GM23338 (cell line): ENCODE results near the gene KCNAB3. TPM values are rescaled to one million over a fixed set of nuclear protein-coding genes. Genes with fewer than 3 reads are reported as not detected.
"Not testable (repeated sequence)": the region's sequence is repeated elsewhere in the genome, so short reads cannot be mapped to it uniquely, and the experiment has no call there.

Experiments
- ATAC-seq: fragments of 200-7000 bp; cut with Tn5 transposase; 3 replicates; pipeline ENCODE4 v1.9.1; 2020
- DNase-seq: peaks from one replicate; pipeline ENCODE4 v3.0.0-alpha.2; 2015; ENCODE audit warnings: low spot score
- H2AFZ ChIP-seq: fragments of 200-600 bp; sonication (generic); 2 replicates; pipeline ENCODE4 v1.8.0; 2016; ENCODE audit warnings: antibody characterized with exemption, mild to moderate bottlenecking, moderate library complexity
- H3F3A ChIP-seq: fragments of 200-600 bp; sonication (generic); replicated peaks from 2 replicates; pipeline ENCODE4 v1.8.0; 2017; ENCODE audit warnings: antibody characterized with exemption, mixed run types, low read depth
- H3K27ac ChIP-seq: fragments of 200-600 bp; sonication (generic); 2 replicates; pipeline ENCODE4 v1.6.1; 2016; ENCODE audit warnings: low read depth
- H3K27me3 ChIP-seq: fragments of 200-600 bp; sonication (generic); 2 replicates; pipeline ENCODE4 v1.8.0; 2016; ENCODE audit warnings: mild to moderate bottlenecking, mixed run types, moderate library complexity; ENCODE audit not compliant: insufficient read depth
- H3K36me3 ChIP-seq: fragments of 200-600 bp; sonication (generic); 2 replicates; pipeline ENCODE4 v1.8.0; 2016; ENCODE audit warnings: mild to moderate bottlenecking; ENCODE audit not compliant: insufficient read depth
- H3K4me1 ChIP-seq: fragments of 200-600 bp; sonication (generic); 2 replicates; pipeline ENCODE4 v1.8.0; 2016; ENCODE audit warnings: mild to moderate bottlenecking, moderate library complexity; ENCODE audit not compliant: insufficient read depth
- H3K4me2 ChIP-seq: fragments of 200-600 bp; sonication (generic); 2 replicates; pipeline ENCODE4 v1.7.1; 2017; ENCODE audit warnings: mixed run types
- H3K4me3 ChIP-seq: fragments of 200-600 bp; sonication (generic); 2 replicates; pipeline ENCODE4 v1.6.1; 2016; ENCODE audit warnings: mixed run types
- H3K79me2 ChIP-seq: fragments of 200-600 bp; sonication (generic); replicated peaks from 2 replicates; pipeline ENCODE4 v1.8.0; 2017; ENCODE audit warnings: mild to moderate bottlenecking; ENCODE audit not compliant: insufficient read depth
- H3K9me2 ChIP-seq: fragments of 200-600 bp; sonication (generic); 2 replicates; pipeline ENCODE4 v1.8.0; 2017; ENCODE audit not compliant: insufficient read depth
- H4K20me1 ChIP-seq: fragments of 200-600 bp; sonication (generic); replicated peaks from 2 replicates; pipeline ENCODE4 v1.8.0; 2017; ENCODE audit warnings: mild to moderate bottlenecking; ENCODE audit not compliant: insufficient read depth
- H3K27ac Mint-ChIP-seq: 2 replicates; pipeline ENCODE4 v1.8.0; 2020; ENCODE audit warnings: inconsistent platforms, mild to moderate bottlenecking, moderate library complexity, mixed read lengths
- H3K27me3 Mint-ChIP-seq: 3 replicates; pipeline ENCODE4 v1.8.0; 2022; ENCODE audit warnings: low read depth, mild to moderate bottlenecking, moderate library complexity, mixed read lengths, inconsistent platforms; ENCODE audit not compliant: insufficient read depth, poor library complexity
- H3K36me3 Mint-ChIP-seq: 3 replicates; pipeline ENCODE4 v1.8.0; 2021; ENCODE audit warnings: low read depth, mild to moderate bottlenecking, inconsistent platforms, moderate library complexity, mixed read lengths
- H3K4me1 Mint-ChIP-seq: 3 replicates; pipeline ENCODE4 v1.8.0; 2020; ENCODE audit warnings: mild to moderate bottlenecking, inconsistent platforms, mixed read lengths
- H3K4me3 Mint-ChIP-seq: 3 replicates; pipeline ENCODE4 v1.8.0; 2021; ENCODE audit warnings: moderate library complexity, mild to moderate bottlenecking, inconsistent platforms, mixed read lengths
- H3K9me3 Mint-ChIP-seq: 3 replicates; pipeline ENCODE4 v1.8.0; 2020; ENCODE audit warnings: moderate library complexity, mild to moderate bottlenecking, inconsistent platforms, mixed read lengths
- CREB1 ChIP-seq: fragments of 250-450 bp; sonication (Bioruptor Pico); IDR thresholded peaks from 2 replicates; pipeline ENCODE4 v1.5.0; 2020; ENCODE audit warnings: low read depth, mild to moderate bottlenecking, moderate library complexity
- EZH2 ChIP-seq: fragments of 200-600 bp; sonication (generic); IDR thresholded peaks from one replicate; pipeline ENCODE4 v1.8.0; 2017; ENCODE audit warnings: antibody characterized with exemption, mild to moderate bottlenecking, low read depth; ENCODE audit not compliant: unreplicated experiment
- EZH2phosphoT487 ChIP-seq: fragments of 200-600 bp; sonication (generic); IDR thresholded peaks from one replicate; pipeline ENCODE4 v1.8.1; 2018; ENCODE audit warnings: antibody characterized with exemption; ENCODE audit not compliant: unreplicated experiment
- JUNB ChIP-seq: IDR thresholded peaks from one replicate; pipeline ENCODE4 v1.6.1; 2016; ENCODE audit warnings: antibody characterized with exemption; ENCODE audit not compliant: unreplicated experiment
- NANOG ChIP-seq: IDR thresholded peaks from 2 replicates; pipeline ENCODE4 v1.6.1; 2016; ENCODE audit warnings: antibody characterized with exemption, borderline replicate concordance
- POLR2AphosphoS5 ChIP-seq: IDR thresholded peaks from 2 replicates; pipeline ENCODE4 v1.6.1; 2016; ENCODE audit warnings: antibody characterized with exemption, low read depth
- STAT1 ChIP-seq: IDR thresholded peaks from one replicate; pipeline ENCODE4 v1.6.1; 2016; ENCODE audit warnings: antibody characterized with exemption; ENCODE audit not compliant: unreplicated experiment
- ZNF114 ChIP-seq: fragments of 250-450 bp; sonication (Bioruptor Pico); IDR thresholded peaks from 2 replicates; pipeline ENCODE4 v1.5.0; 2020; ENCODE audit warnings: mild to moderate bottlenecking, moderate library complexity
- ZNF331 ChIP-seq: fragments of 250-450 bp; sonication (Bioruptor Pico); IDR thresholded peaks from 2 replicates; pipeline ENCODE4 v1.5.0; 2020; ENCODE audit warnings: low read depth, mild to moderate bottlenecking, moderate library complexity
- polyA plus RNA-seq: library from polyadenylated mRNA; unstranded; fragments of >200 nt; fragmentation: Nextera tagmentation; extraction: Ambion mirVana; gene quantifications from 2 replicates; pipeline ENCODE4 v1.2.1, GENCODE V29; 2016
- total RNA-seq: library from RNA; depleted of rRNA; stranded (reverse); fragments of >200 nt; shearing (Covaris generic); gene quantifications from 2 replicates; pipeline ENCODE4 v1.2.3, GENCODE V29; 2014
- TF ChIP-seq, protein P1 (sequence below): IDR thresholded peaks from 2 replicates; pipeline ENCODE4 v1.6.1; 2016; ENCODE audit warnings: antibody characterized with exemption

Gene KCNAB3
- total and polyA plus RNA-seq, 2 experiments from 2014 or later: 0.45 to 1.0 TPM

DNA sequence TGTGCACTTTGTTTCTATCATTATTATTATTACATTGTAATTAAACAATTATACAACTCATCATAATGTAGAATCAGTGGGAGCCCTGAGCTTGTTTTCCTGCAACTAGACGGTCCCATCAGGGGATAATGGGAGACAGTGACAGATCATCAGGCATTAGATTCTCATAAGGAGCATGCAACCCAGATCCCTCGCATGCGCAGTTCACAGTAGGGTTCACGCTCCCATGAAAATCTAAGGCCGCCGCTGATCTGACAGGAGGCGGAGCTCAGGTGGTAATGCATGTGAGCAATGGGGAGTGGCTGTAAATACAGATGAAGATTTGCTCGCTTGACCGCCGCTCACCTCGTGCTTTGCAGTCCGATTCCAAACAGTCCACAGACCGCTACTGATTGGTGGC is 23.6 kb upstream of the KCNAB3 start:
- H3K27ac Mint-ChIP-seq: not testable (repeated sequence)

DNA sequence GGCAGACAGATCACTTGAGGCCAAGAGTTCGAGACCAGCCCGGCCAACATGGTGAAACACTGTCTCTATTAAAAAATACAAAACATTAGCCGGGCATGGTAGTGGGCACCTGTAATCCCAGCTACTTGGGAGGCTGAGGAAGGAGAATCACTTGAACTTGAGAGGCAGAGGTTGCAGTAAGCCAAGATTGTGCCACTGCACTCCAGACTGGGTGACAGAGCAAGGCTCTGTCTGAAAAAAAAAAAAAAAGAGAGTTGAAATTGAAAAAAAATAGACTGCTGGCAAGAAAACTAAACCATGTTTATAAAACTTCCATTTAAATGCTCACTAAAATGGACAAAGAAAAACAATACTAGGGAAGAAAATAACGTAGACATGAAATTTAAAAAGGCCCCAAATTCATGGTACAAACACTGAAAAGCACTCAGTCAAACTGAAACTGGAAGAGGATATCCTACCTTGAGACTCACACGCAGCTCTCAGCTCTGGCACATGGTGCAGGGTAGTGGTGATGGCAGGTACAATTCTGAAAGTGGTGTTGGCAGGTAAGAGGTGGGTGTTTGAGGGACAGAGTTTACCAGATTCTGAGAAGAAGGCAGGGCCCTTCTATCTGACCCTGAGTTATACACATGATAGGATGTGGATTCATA is 21.6 kb upstream of the KCNAB3 start:
- Mint-ChIP-seq H3K27me3 (peaks cover under 1% of the 10 kb centered on the region), H3K36me3 (peaks cover 32% of the 10 kb centered on the region), H3K4me1 (no peaks in the 10 kb centered on the region), H3K27ac (no peak overlapping the region), H3K9me3 (no peaks in the 10 kb centered on the region), H3K4me3 (no peak overlapping the region)
- H3K4me2 ChIP-seq: no peak overlapping the region
- H3K36me3 ChIP-seq: peaks cover 3% of the 10 kb centered on the region; the same call in 1 of the 2 replicates
- H2AFZ ChIP-seq: no peak overlapping the region
- no peak for DNase-seq
- H3K79me2 ChIP-seq: no peaks in the 10 kb centered on the region
- no peak overlapping the region for H3K27ac ChIP-seq
- H3K9me2 ChIP-seq: no peaks in the 10 kb centered on the region
- TF ChIP-seq POLR2AphosphoS5 (no peak), NANOG (no peak), ZNF114 (no peak), EZH2phosphoT487 (no peak), ZNF331 (CRISPR knock-in tag) (no peak), EZH2 (no peak), STAT1 (no peak), JUNB (no peak)
- TF ChIP-seq, protein P1, sequence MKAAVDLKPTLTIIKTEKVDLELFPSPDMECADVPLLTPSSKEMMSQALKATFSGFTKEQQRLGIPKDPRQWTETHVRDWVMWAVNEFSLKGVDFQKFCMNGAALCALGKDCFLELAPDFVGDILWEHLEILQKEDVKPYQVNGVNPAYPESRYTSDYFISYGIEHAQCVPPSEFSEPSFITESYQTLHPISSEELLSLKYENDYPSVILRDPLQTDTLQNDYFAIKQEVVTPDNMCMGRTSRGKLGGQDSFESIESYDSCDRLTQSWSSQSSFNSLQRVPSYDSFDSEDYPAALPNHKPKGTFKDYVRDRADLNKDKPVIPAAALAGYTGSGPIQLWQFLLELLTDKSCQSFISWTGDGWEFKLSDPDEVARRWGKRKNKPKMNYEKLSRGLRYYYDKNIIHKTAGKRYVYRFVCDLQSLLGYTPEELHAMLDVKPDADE: no peak
- no peaks in the 10 kb centered on the region for H3K4me1 ChIP-seq
- ATAC-seq: no peak
- H4K20me1 ChIP-seq: no peaks in the 10 kb centered on the region; the same call in 1 of the 2 replicates
- no peaks in the 10 kb centered on the region for H3K27me3 ChIP-seq
- no peaks in the 10 kb centered on the region for H3F3A ChIP-seq
- H3K4me3 ChIP-seq: no peak overlapping the region

More for the DNA sequence above, 23.6 kb upstream of the KCNAB3 start:
- not testable (repeated sequence) for H3K36me3 ChIP-seq, DNase-seq, H3K9me2 ChIP-seq, H4K20me1 ChIP-seq, H3F3A ChIP-seq, H3K79me2 ChIP-seq, H3K4me1 Mint-ChIP-seq, H3K4me1 ChIP-seq, H3K27ac ChIP-seq, H3K27me3 ChIP-seq, ATAC-seq, H3K9me3 Mint-ChIP-seq, H3K4me3 Mint-ChIP-seq, H3K4me2 ChIP-seq, H2AFZ ChIP-seq, H3K4me3 ChIP-seq, H3K27me3 Mint-ChIP-seq
- peaks cover 16% of the 10 kb centered on the region for H3K36me3 Mint-ChIP-seq

DNA sequence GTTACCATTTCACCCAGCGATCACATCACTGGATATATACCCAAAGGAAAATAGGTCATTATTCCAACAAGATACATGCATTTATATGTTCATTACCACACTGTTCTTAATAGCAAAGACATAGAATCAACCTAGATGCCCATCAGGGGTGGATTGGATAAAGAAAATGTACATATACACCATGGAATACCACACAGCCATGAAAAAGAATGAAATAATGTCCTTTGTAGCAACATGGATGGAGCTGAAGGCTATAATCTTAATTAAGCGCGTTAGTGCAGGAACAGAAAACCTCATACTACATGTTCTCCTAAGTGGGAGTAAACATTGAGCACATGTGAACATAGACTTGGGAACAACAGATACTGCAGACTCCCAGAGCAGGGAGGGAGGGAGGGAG is 20.9 kb upstream of the KCNAB3 start:
- no peak overlapping the region for H3K4me3 ChIP-seq
- H3K4me1 ChIP-seq: no peaks in the 10 kb centered on the region
- DNase-seq (no peak), ATAC-seq (no peak)
- no peaks in the 10 kb centered on the region for H3F3A ChIP-seq
- Mint-ChIP-seq H3K9me3 (no peaks in the 10 kb centered on the region), H3K27me3 (peaks cover 2% of the 10 kb centered on the region), H3K4me3 (no peak overlapping the region), H3K4me1 (no peaks in the 10 kb centered on the region), H3K36me3 (peaks cover 39% of the 10 kb centered on the region), H3K27ac (no peak overlapping the region)
- no peak overlapping the region for H3K4me2 ChIP-seq
- no peaks in the 10 kb centered on the region for H3K9me2 ChIP-seq
- no peak overlapping the region for H2AFZ ChIP-seq
- no peak overlapping the region for H3K27ac ChIP-seq
- H4K20me1 ChIP-seq: no peaks in the 10 kb centered on the region; the same call in 1 of the 2 replicates
- H3K36me3 ChIP-seq: peaks cover 3% of the 10 kb centered on the region; the same call in 1 of the 2 replicates
- H3K79me2 ChIP-seq: no peaks in the 10 kb centered on the region
- H3K27me3 ChIP-seq: no peaks in the 10 kb centered on the region
- no peak for TF ChIP-seq NANOG
- TF ChIP-seq JUNB: no peak
- TF ChIP-seq CREB1 (CRISPR knock-in tag): no peak
- TF ChIP-seq EZH2phosphoT487: no peak
- TF ChIP-seq, protein P1: no peak
